Measurements from ENCODE around the gene C20orf141.

Gene C20orf141

DNA sequence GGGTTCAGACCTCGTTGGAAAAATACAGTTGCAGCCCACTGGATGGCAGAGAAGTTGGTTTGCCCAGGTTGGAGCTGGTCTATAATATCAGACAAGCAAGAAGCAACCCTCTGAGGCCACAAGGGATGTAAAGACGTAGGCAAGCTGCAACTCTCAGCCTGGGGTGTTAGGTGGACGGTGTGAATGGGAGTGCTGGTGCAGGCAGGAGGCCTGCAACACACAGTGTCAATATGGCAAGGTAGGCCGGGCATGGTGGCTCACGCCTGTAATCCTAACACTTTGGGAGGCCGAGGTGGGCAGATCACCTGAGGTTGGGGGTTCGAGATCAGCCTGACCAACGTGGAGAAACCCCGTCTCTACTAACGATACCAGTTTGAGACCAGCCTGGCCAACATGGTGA is 36.3 kb downstream of the C20orf141 start:
- DNase-seq = no peak

DNA sequence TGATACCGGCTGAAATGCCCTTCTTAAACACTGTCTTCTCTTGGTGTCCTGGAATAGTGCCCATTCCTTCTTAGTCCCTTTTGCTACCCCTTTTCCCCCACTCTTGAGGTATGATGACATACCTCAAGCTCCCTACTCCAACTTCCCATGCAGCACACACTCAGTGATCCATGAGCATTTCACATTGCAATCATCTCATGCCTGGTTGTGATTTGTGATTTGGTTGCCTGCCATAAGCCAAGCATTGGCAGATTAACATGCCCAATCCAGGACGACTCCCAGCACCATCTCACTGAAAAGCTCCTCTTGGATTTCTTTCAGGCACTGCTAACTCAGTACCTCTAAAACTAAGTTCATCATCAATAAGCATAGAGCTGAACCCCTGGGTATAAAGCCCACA is 43.8 kb downstream of the C20orf141 start:
- no peak for DNase-seq

DNA sequence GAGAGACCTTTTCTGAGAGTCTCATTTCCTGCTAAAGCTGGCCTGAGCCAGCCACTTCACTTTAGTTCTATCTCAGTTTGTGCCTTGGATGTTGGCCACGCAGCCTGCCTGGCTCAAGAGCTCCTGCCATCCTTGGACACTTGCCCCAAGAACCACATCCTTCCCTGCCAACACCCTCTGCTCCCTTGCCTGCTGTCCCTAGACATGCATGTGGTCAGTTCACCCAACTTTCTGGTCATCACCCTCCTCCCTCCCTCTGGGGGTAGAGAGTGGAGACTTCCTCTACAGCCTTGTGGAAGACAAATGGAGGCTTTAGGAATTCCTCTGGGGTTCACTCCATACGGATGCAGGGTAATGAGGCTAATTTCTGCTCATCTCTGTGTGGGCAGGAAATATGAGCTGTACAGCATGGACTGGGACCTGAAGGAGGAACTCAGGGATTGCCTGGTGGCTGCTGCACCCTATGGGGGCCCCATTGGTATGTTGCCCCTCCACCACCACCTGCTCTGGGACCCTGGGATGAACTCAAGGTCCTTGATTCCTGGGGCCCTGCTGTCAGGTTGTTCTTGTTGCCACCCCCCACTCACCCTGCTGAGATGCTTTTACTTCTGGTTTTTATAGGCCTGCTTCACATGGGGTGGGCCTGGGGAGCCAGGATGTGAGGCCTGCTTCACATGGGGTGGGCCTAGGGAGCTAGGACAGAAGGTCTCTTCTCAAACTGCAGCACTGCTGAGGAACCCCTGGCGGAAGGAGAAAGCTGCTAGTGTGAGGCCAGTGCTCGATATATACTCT is 44.7 kb downstream of the C20orf141 start:
- DNase-seq = no peak

- DNase-seq = no peak
Observed at GRCh38 chr20:2864626-2865025, 49.8 kb downstream of the C20orf141 start.

GRCh38 chr20:2865101-2865500 is 50.3 kb downstream of the C20orf141 start:
- DNase-seq = no peak

Measured in activated CD4-positive, alpha-beta T cell treated with anti-CD3 and anti-CD28 coated beads for 48 hours (primary cell).